Ovary (tissue), 3 donors: ENCODE data around the gene SMARCA4.

Source experiments
- EP300 ChIP-seq: sonication (generic); formaldehyde crosslinking; IDR thresholded peaks from one replicate; pipeline ENCODE4 v1.6.1; 2017; ENCODE audit warnings: antibody characterized with exemption
- TF ChIP-seq, protein P1 (sequence below), 3 donors: fragments of 450-650 bp in 2 of 3; fragments of 200-600 bp in 1 of 3; IDR thresholded peaks; one replicate each; pipeline versions ENCODE4 v1.5.1 to v1.8.0; 2016 to 2022; ENCODE audit warnings: antibody characterized with exemption in 3 of 3, mild to moderate bottlenecking in 1 of 3
- donor health status: DM: no; HTN: no; CAD: no.

DNA sequence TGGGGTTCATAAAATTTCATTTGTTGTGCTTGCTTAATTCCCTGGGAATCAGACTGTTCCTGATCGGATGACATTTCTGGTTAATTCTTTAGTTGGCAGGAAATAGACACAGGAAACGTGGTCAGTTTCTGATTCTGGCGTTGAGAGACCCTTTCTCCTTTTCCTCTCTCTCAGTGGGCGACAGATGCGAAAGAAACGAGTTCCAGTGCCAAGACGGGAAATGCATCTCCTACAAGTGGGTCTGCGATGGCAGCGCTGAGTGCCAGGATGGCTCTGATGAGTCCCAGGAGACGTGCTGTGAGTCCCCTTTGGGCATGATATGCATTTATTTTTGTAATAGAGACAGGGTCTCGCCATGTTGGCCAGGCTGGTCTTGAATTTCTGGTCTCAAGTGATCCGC lies 139.2 kb downstream of the SMARCA4 start:
- TF ChIP-seq, protein P1, sequence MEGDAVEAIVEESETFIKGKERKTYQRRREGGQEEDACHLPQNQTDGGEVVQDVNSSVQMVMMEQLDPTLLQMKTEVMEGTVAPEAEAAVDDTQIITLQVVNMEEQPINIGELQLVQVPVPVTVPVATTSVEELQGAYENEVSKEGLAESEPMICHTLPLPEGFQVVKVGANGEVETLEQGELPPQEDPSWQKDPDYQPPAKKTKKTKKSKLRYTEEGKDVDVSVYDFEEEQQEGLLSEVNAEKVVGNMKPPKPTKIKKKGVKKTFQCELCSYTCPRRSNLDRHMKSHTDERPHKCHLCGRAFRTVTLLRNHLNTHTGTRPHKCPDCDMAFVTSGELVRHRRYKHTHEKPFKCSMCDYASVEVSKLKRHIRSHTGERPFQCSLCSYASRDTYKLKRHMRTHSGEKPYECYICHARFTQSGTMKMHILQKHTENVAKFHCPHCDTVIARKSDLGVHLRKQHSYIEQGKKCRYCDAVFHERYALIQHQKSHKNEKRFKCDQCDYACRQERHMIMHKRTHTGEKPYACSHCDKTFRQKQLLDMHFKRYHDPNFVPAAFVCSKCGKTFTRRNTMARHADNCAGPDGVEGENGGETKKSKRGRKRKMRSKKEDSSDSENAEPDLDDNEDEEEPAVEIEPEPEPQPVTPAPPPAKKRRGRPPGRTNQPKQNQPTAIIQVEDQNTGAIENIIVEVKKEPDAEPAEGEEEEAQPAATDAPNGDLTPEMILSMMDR (IDR thresholded peaks at IDR 0.05), result no peak
- no peak for TF ChIP-seq EP300
